Stimulated activated CD4-positive, alpha-beta T cell treated with anti-CD3 and anti-CD28 coated beads, Interleukin-15, amount 100 ng/mL, for 1 hour (primary cell): ENCODE measurements around the gene ABCC3.
"Not testable (repeated sequence)": the region's sequence is repeated elsewhere in the genome, so short reads cannot be mapped to it uniquely, and the experiment has no call there.

ENCODE experiments used
- DNase-seq, 2 donors: peaks; one replicate each; pipeline ENCODE4 v3.0.0-alpha.2; 2020; ENCODE audit warnings: low read depth in 1 of 2, low spot score in 1 of 2

Gene ABCC3

DNA sequence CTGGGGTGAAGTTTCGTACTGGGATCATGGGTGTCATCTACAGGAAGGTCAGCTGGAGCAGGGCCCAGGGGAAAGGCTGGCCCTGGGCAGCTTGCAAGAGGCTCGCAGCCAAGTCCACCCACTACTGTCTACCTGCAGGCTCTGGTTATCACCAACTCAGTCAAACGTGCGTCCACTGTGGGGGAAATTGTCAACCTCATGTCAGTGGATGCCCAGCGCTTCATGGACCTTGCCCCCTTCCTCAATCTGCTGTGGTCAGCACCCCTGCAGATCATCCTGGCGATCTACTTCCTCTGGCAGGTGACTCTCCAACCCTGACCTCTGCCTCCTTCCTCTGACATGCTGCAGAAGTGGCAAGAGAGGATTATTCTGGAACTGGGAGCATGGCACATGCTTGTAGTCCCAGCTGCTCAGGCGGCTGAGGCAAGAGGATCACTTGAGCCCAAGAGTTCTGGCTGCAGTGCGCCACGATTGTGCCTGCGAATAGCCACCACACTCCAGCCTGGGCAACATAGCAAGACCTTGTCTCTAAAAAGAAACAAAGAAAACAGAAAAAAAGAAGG lies 29.2 kb downstream of the ABCC3 start:
- no peak for DNase-seq

DNA sequence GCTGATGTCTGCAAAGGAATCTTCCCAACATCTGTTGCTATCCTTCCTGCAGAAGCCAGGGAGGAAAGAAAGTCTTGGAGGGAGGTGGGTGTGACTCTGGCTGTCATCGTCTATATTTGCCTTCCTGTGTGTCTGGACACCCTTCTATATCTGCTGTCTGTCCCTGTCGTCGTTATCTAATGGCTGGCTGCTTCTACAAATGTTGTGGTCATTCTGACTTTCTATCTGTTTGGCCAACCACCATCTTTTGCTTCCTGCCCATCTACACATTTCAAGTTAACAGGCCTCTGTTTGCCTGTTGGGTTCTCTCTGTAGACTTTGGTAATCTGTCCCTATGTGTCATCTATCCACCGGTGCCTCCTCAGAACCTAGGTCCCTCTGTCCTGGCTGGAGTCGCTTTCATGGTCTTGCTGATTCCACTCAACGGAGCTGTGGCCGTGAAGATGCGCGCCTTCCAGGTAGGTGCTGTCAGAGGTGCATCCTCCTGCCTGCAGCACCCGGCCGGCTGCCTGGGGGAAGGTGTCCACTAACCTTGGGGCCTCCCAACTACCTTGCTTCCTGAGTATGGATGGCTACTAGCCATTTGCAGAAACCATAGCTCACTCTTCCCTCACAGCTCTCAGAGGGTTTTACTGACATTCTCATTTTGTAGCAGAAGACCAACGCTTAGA lies 30.2 kb downstream of the ABCC3 start:
- DNase-seq, result no peak

DNA sequence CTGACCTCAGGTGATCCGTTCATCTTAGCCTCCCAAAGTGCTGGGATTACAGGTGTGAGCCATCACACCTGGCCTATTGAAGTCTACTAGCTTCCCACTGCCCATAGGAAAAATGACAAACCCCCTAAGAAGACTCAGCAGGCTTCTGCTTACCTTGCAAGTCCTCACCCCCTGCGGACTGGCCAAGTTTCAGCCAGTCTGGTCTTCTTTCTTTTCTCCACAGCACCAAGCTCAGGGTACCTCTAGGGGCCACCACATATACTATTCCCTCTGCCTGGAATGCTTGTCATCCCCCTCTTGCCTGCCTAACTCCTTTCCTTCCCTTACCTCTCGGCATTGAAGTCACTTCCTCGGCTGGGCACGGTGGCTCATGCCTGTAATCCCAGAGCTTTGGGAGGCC lies 31.2 kb downstream of the ABCC3 start:
- no peak for DNase-seq

GRCh38 chr17:50666316-50666715 lies 31.6 kb downstream of the ABCC3 start:
- no peak for DNase-seq

- no peak for DNase-seq
Observed at GRCh38 chr17:50667259-50668024, 32.8 kb downstream of the ABCC3 start.

DNA sequence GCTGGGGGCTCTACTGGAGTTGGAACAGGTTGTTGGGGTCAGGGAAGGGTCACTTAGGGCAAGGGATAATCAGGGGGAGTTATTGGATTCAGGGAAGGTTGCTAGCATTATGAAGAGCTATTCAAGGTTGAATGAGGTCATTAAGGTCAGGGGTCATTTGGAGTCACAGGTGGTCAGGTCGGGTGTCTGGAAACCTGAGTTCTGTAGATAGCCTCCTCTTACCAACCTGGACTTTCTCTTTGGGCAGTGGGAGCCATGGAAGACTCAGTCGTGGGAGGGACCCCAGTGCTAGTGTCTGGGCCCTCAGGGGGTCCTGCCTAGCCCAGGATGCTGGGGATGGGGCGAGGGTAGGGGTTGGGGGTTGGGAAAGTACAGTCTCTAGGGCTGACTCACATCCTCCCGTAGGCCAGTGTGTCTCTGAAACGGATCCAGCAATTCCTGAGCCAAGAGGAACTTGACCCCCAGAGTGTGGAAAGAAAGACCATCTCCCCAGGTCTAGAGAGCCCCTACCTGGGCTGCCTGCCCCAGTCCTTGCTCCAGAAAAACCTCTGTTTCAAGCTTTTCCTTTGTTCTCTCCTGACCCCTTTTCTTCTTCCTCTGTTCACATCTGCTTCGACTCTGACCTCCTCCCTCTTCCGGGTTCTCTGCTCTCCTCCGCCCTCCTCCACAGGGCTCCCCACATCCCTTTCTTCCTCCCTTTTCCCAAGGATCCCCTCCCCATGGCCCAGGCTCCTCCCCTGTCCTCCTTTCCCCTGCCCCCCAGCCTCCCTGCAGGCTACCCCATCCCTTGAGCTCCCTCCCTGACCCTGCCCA lies 33.5 kb downstream of the ABCC3 start:
- DNase-seq, result no peak

DNA sequence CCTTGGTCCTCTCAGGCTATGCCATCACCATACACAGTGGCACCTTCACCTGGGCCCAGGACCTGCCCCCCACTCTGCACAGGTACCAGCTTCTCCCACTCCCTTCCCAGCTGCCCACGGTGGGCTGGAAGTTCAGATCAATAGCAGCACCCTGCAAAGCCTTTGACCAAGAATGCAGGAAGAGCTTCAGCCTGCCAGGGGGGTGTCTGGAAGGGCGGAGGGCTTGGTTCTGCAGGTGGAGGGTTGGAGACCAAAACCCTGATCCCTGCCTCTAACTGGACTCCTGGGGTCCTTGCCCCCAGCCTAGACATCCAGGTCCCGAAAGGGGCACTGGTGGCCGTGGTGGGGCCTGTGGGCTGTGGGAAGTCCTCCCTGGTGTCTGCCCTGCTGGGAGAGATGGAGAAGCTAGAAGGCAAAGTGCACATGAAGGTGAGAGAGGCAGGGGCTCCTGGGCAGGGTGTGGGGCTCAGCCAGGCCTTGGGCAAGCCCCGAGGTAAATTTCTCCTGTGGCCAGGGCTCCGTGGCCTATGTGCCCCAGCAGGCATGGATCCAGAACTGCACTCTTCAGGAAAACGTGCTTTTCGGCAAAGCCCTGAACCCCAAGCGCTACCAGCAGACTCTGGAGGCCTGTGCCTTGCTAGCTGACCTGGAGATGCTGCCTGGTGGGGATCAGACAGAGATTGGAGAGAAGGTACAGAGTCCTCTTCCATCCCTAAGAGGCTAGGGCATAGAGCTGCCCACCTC lies 34.3 kb downstream of the ABCC3 start:
- no peak for DNase-seq

DNA sequence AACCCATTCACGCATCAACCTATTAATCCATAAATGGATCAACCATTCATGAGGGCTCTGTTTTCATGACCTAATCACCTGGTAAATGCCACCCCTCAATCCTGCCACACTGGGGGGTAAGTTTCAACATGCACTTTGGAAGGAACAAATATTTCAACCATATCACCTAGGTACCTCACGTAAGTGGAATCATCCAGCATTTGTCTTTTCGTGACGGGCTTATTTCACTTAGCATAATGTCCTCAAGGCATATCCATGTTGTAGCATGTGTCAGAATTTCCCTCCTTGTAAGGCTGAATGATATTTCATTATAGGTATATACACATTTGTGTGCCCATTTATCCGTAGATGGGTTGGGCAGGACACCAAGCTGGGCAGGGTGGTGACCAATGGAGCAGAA lies 37.4 kb downstream of the ABCC3 start:
- no peak for DNase-seq

DNA sequence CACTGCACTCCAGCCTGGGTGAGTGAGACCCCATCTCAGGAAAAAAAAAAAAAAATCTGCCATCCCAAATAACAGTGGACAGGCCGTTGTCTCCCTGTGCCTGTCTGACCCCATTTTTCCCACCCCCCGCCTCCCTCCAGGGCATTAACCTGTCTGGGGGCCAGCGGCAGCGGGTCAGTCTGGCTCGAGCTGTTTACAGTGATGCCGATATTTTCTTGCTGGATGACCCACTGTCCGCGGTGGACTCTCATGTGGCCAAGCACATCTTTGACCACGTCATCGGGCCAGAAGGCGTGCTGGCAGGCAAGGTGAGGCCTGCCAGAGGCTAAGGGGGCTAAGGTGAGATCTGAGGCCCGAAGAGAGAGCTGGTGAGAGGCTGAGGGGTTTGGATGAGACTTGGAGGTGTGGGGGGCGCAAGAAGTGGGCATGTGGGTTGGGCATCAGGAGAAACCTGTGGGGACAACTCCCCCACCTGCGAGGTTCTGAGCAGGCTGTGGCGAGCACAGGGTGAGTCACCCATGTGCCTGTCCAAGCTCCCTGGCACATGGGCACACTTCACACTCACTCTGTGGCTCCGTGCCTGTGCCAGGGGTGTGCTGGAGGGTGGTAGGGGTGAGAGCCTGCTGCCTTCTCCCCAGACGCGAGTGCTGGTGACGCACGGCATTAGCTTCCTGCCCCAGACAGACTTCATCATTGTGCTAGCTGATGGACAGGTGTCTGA lies 38.3 kb downstream of the ABCC3 start:
- no peak for DNase-seq

DNA sequence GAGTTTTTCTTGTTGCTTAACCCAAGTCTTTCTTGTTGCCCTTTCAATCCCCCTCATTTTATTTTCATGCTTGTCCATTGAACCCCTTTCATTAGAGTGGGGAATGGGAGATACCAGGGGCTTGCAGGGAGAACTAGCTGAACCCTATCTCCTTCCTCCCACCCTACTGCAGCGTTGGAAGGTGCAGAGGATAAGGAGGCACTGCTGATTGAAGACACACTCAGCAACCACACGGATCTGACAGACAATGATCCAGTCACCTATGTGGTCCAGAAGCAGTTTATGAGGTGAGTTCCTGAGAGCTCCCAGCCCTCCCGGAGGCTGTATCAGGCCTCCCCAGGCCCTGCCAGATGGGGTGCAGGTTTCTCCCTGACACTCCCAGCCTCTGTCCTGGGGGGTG lies 40.5 kb downstream of the ABCC3 start:
- no peak for DNase-seq

- no peak for DNase-seq
Observed at GRCh38 chr17:50675627-50676026, 40.9 kb downstream of the ABCC3 start.

- no peak for DNase-seq
Observed at GRCh38 chr17:50676065-50676975, 41.6 kb downstream of the ABCC3 start.

- no peak for DNase-seq
Observed at GRCh38 chr17:50677851-50678375, 43.2 kb downstream of the ABCC3 start.

GRCh38 chr17:50679008-50679544 lies 44.4 kb downstream of the ABCC3 start:
- DNase-seq, result no peak

DNA sequence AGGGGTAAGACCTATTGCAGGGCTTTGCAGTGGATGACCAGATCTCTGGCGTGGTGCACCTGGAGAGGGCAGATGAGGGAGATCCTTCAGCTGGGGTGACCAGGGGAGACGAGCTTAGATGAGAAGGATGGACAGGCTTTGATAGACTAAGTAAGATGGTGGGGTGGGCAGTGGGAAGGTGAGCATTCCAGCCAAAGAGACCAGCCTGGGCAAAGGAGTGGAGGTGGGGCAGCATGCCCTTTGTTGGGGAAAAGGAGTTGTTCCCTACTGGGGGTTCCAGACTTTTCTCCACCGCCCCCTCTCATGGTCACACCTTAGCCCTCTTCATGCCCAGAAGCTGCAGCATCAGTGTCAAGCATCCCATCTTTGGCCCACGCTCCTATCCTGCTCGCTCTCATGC lies 45.4 kb downstream of the ABCC3 start:
- no peak for DNase-seq

GRCh38 chr17:50680543-50681262 lies 46.0 kb downstream of the ABCC3 start:
- DNase-seq, result not testable (repeated sequence)

GRCh38 chr17:50681263-50682200 lies 46.9 kb downstream of the ABCC3 start:
- DNase-seq, result no peak
